Parathyroid adenoma (tissue), 2 donors: ENCODE data around the gene ARHGAP8.

ENCODE experiments used
- H2AFZ ChIP-seq: fragments of 300-600 bp; sonication (generic); one replicate; pipeline ENCODE4 v1.7.0; 2017; ENCODE audit warnings: antibody characterized with exemption, mild to moderate bottlenecking
- H3K27ac ChIP-seq: fragments of 300-600 bp; sonication (generic); one replicate; pipeline ENCODE4 v1.7.0; 2017
- H3K27me3 ChIP-seq: fragments of 300-600 bp; sonication (generic); one replicate; pipeline ENCODE4 v1.7.0; 2017; ENCODE audit warnings: low read length; ENCODE audit not compliant: control insufficient read depth, insufficient read depth
- H3K36me3 ChIP-seq: fragments of 300-600 bp; sonication (generic); one replicate; pipeline ENCODE4 v1.7.0; 2017; ENCODE audit warnings: low read length; ENCODE audit not compliant: control insufficient read depth, insufficient read depth
- H3K4me1 ChIP-seq: fragments of 300-600 bp; sonication (generic); one replicate; pipeline ENCODE4 v1.7.0; 2017; ENCODE audit warnings: control low read depth
- H3K4me2 ChIP-seq: fragments of 300-600 bp; sonication (generic); one replicate; pipeline ENCODE4 v1.7.0; 2017; ENCODE audit warnings: low read length
- H3K4me3 ChIP-seq: fragments of 300-600 bp; sonication (generic); one replicate; pipeline ENCODE4 v1.7.0; 2017; ENCODE audit warnings: low read depth, low read length
- H3K79me2 ChIP-seq: fragments of 300-600 bp; sonication (generic); one replicate; pipeline ENCODE4 v1.7.0; 2017; ENCODE audit warnings: control low read depth
- H3K9ac ChIP-seq: fragments of 300-600 bp; sonication (generic); one replicate; pipeline ENCODE4 v1.7.0; 2017; ENCODE audit warnings: mild to moderate bottlenecking
- H3K9me3 ChIP-seq: fragments of 300-600 bp; sonication (generic); one replicate; pipeline ENCODE4 v1.7.0; 2017; ENCODE audit warnings: low read length; ENCODE audit not compliant: control insufficient read depth
- CTCF ChIP-seq: fragments of 300-600 bp; sonication (generic); IDR thresholded peaks from one replicate; pipeline ENCODE4 v1.7.0; 2017; ENCODE audit warnings: antibody characterized with exemption, mild to moderate bottlenecking
- donor health status: primary hyperparathyroidism.

Gene ARHGAP8

DNA sequence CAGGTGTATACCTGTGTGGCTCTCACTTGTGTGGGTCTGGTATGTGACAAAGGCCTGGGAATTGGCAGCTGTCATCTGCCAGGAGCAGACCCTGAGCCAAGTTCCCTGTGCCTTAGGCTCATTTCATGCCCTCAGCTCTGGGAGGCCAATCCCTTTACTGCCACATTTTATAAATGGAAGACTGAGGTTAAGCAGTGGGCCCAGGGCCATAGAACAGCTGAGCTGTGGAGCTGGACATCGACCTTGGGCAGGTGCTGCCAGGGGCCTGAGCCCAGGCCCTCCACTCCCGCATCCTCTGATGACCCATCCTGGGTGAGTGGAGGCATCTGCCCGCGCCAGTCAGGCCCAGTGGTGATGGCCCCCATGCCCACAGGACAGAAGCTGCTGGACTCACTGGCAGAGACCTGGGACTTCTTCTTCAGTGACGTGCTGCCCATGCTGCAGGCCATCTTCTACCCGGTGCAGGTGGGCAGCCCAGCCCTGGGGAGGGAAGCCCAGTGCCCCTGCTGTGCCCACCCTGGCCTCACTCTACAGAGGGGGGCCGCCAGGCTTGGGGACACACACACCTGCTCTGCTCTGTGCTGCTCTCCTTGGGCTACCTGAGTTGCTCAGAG lies 20.9 kb upstream of the ARHGAP8 start:
- H3K27ac ChIP-seq: no peak overlapping the region
- no peaks in the 10 kb centered on the region for H3K79me2 ChIP-seq
- no peak overlapping the region for H3K9ac ChIP-seq
- H2AFZ ChIP-seq: no peak overlapping the region
- no peak for TF ChIP-seq CTCF
- no peaks in the 10 kb centered on the region for H3K4me1 ChIP-seq
- H3K4me3 ChIP-seq: no peak overlapping the region
- H3K36me3 ChIP-seq: no peaks in the 10 kb centered on the region
- H3K9me3 ChIP-seq: no peaks in the 10 kb centered on the region
- no peak overlapping the region for H3K4me2 ChIP-seq
- no peaks in the 10 kb centered on the region for H3K27me3 ChIP-seq

DNA sequence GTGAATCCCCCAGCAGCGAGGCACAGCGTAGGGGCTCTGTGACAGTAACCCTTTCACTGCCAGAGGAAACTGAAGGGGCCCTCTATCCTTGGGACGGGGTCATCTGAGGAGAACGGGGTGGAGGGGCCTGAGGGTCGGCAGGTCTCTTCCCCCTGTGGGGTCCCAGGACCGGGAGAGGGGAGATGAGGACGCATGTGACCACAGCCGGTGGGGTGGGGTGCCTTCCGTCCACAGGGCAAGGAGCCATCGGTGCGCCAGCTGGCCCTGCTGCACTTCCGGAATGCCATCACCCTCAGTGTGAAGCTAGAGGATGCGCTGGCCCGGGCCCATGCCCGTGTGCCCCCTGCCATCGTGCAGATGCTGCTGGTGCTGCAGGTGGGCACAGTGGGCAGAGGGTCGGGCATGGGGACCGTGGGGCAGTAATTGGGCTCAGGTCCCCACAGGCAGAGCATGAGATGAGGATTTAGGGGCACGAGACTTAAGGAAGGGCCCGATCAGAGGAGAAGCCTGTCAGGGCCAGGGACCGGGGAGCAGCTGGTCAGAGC lies 20.3 kb upstream of the ARHGAP8 start:
- no peaks in the 10 kb centered on the region for H3K27me3 ChIP-seq

GRCh38 chr22:44732661-44733060 lies 19.7 kb upstream of the ARHGAP8 start:
- Histone ChIP-seq H3K4me3 (no peak overlapping the region), H3K4me1 (no peaks in the 10 kb centered on the region), H3K9me3 (no peaks in the 10 kb centered on the region), H3K4me2 (no peak overlapping the region), H3K27me3 (no peaks in the 10 kb centered on the region), H3K27ac (no peak overlapping the region), H3K79me2 (no peaks in the 10 kb centered on the region), H2AFZ (no peak overlapping the region), H3K9ac (no peak overlapping the region), H3K36me3 (no peaks in the 10 kb centered on the region)
- no peak for TF ChIP-seq CTCF

More for the DNA sequence above, 20.3 kb upstream of the ARHGAP8 start:
- no peak for TF ChIP-seq CTCF
- H3K27ac ChIP-seq: no peak overlapping the region
- no peaks in the 10 kb centered on the region for H3K36me3 ChIP-seq
- no peaks in the 10 kb centered on the region for H3K79me2 ChIP-seq
- H3K4me1 ChIP-seq: no peaks in the 10 kb centered on the region
- no peak overlapping the region for H2AFZ ChIP-seq
- H3K4me3 ChIP-seq: no peak overlapping the region
- H3K9me3 ChIP-seq: no peaks in the 10 kb centered on the region
- H3K4me2 ChIP-seq: no peak overlapping the region
- no peak overlapping the region for H3K9ac ChIP-seq

GRCh38 chr22:44733426-44734106 lies 18.8 kb upstream of the ARHGAP8 start:
- no peak for TF ChIP-seq CTCF
- no peaks in the 10 kb centered on the region for H3K4me1 ChIP-seq

More at GRCh38 chr22:44733426-44734106, 18.8 kb upstream of the ARHGAP8 start:
- no peaks in the 10 kb centered on the region for H3K27me3 ChIP-seq
- no peaks in the 10 kb centered on the region for H3K9me3 ChIP-seq
- H3K9ac ChIP-seq: no peak overlapping the region
- H3K79me2 ChIP-seq: no peaks in the 10 kb centered on the region
- H3K4me3 ChIP-seq: no peak overlapping the region
- no peak overlapping the region for H3K4me2 ChIP-seq
- no peaks in the 10 kb centered on the region for H3K36me3 ChIP-seq
- H3K27ac ChIP-seq: no peak overlapping the region
- no peak overlapping the region for H2AFZ ChIP-seq
